ENCODE results near the gene ST6GAL1.
"Not testable (repeated sequence)": the region's sequence is repeated elsewhere in the genome, so short reads cannot be mapped to it uniquely, and the experiment has no call there.

ST6GAL1 gene

DNA sequence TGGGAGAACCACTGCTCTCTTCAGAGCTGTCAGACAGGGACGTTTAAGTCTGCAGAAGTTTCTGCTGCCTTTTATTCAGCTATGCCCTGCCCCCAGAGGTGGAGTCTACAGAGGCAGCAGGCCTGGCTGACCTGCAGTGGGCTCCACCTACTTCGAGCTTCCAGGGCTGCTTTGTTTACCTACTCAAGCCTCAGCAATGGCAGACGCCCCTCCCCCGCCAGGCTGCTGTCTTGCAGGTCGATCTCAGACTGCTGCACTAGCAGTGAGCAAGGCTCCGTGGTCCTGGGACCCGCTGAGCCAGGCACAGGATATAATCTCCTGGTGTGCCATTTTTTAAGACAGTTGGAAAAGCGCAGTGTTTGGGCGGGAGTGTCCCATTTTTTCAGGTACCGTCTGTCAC, 127.5 kb downstream of the ST6GAL1 start:
- not testable (repeated sequence) for H3K36me3 ChIP-seq (ENCODE audit: control insufficient read depth in 1 of 2, insufficient read depth in 2 of 2, low read length in 2 of 2); H2AK5ac ChIP-seq (ENCODE audit: low read length); H4K12ac ChIP-seq (ENCODE audit: low read depth, low read length); H3K27me3 ChIP-seq (ENCODE audit: insufficient read depth, low read length); H3K4ac ChIP-seq (ENCODE audit: low read depth, low read length); H3K23ac ChIP-seq (ENCODE audit: low read length); H3K4me1 ChIP-seq (ENCODE audit: control insufficient read depth in 1 of 2, insufficient read depth in 2 of 2, low read length in 2 of 2); H2BK5ac ChIP-seq (ENCODE audit: low read depth, low read length, poor library complexity); H3K14ac ChIP-seq (ENCODE audit: low read length); DNase-seq; H3K27ac ChIP-seq (ENCODE audit: low read depth, low read length); H2BK120ac ChIP-seq (ENCODE audit: insufficient read depth, low read length, poor library complexity); H2BK12ac ChIP-seq (ENCODE audit: low read length); H3K4me2 ChIP-seq (ENCODE audit: low read length); H4K91ac ChIP-seq (ENCODE audit: low read depth, low read length); H3K18ac ChIP-seq (ENCODE audit: low read length); H3K9ac ChIP-seq (ENCODE audit: low read length); H2AFZ ChIP-seq (ENCODE audit: insufficient read depth, low read length, poor library complexity); H3K4me3 ChIP-seq (ENCODE audit: low read depth, low read length); H3K79me2 ChIP-seq (ENCODE audit: control insufficient read depth, insufficient read depth, low read length, poor library complexity); H3K79me1 ChIP-seq (ENCODE audit: low read length); H4K8ac ChIP-seq (ENCODE audit: low read depth, low read length); H3K9me3 ChIP-seq (ENCODE audit: insufficient read depth, low read depth, low read length)
- WGBS (ENCODE audit: extremely low coverage, insufficient coverage, insufficient read length), result no CpG with 5 or more reads among the region's 10 CpGs

DNA sequence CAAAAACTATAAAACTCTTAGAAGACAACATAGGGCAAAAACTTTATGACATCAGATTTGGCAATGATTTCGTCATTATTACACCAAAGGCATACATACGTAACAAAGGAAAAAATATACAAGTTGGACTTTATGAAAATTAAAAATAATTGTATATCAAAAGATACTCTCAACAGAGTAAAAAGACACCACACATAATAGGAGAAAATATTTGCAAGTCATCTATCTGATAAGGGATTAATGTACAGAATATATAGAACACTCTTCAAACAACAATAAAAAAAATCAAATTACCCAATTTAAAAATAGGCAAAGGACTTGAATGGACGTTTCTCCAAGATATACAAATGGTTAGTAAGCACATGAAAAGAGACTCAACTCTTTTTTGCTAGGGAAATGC, 131.4 kb downstream of the ST6GAL1 start:
- Histone ChIP-seq H3K79me2 (ENCODE audit: control insufficient read depth, insufficient read depth, low read length, poor library complexity) (no peaks in the 10 kb centered on the region), H3K4me2 (ENCODE audit: low read length) (no peak overlapping the region), H3K23ac (ENCODE audit: low read length) (no peak overlapping the region), H3K36me3 (ENCODE audit: control insufficient read depth in 1 of 2, insufficient read depth in 2 of 2, low read length in 2 of 2) (peaks cover 0 to 3% of the 10 kb centered on the region in 2 experiments), H3K9me3 (ENCODE audit: insufficient read depth, low read depth, low read length) (peaks cover 6% of the 10 kb centered on the region), H3K4me3 (ENCODE audit: low read depth, low read length) (no peak overlapping the region), H4K8ac (ENCODE audit: low read depth, low read length) (no peak overlapping the region), H3K27me3 (ENCODE audit: insufficient read depth, low read length) (no peaks in the 10 kb centered on the region), H2AK5ac (ENCODE audit: low read length) (no peak overlapping the region), H3K27ac (ENCODE audit: low read depth, low read length) (no peak overlapping the region), H3K79me1 (ENCODE audit: low read length) (peaks cover 4% of the 10 kb centered on the region), H3K14ac (ENCODE audit: low read length) (no peak overlapping the region), H2AFZ (ENCODE audit: insufficient read depth, low read length, poor library complexity) (no peak overlapping the region), H3K4ac (ENCODE audit: low read depth, low read length) (no peak overlapping the region), H2BK5ac (ENCODE audit: low read depth, low read length, poor library complexity) (no peak overlapping the region), H2BK120ac (ENCODE audit: insufficient read depth, low read length, poor library complexity) (no peak overlapping the region), H3K4me1 (ENCODE audit: control insufficient read depth in 1 of 2, insufficient read depth in 2 of 2, low read length in 2 of 2) (peaks cover 7 to 10% of the 10 kb centered on the region in 2 experiments), H4K91ac (ENCODE audit: low read depth, low read length) (no peak overlapping the region), H3K18ac (ENCODE audit: low read length) (no peak overlapping the region), H4K12ac (ENCODE audit: low read depth, low read length) (no peak overlapping the region), H2BK12ac (ENCODE audit: low read length) (no peak overlapping the region), H3K9ac (ENCODE audit: low read length) (no peak overlapping the region)
- WGBS (ENCODE audit: extremely low coverage, insufficient coverage, insufficient read length), result no CpG with 5 or more reads among the region's 3 CpGs
- DNase-seq, result no peak

DNA sequence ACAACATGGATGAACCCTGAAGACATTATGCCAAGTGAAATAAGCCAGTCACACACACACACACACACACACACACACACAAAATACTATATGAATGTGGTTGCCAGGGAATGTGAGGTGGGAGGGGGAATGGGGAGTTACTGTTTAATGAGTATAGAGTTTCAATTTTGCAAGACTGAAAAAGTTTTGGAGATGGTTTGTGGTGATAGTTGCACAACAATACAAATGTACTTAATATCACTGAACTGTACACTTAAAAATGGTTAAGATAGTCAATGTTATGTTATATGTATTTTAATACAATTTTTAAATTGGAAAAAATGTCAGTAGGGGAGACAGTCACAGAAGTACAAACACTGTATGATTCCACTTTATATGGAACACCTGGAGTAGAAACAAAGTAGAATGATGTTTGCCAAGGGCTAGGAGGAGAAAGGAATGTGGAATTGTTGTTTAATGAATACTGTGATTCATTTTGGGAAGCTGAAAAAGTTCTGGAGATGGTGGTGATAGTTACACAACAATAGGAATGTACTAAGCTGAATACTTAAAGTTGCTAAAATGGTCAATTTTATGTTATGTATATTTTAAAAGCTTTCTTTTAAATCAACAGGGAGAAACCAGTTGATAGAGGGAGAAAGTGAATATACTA, 132.3 kb downstream of the ST6GAL1 start:
- no peak overlapping the region for H3K27ac ChIP-seq (ENCODE audit: low read depth, low read length)
- H3K23ac ChIP-seq (ENCODE audit: low read length), result no peak overlapping the region
- H2AFZ ChIP-seq (ENCODE audit: insufficient read depth, low read length, poor library complexity), result no peak overlapping the region
- H3K9me3 ChIP-seq (ENCODE audit: insufficient read depth, low read depth, low read length), result peaks cover 6% of the 10 kb centered on the region
- peak in 1 of 2 donors; percentile 72 for DNase-seq
- no peaks in the 10 kb centered on the region for H3K79me2 ChIP-seq (ENCODE audit: control insufficient read depth, insufficient read depth, low read length, poor library complexity)
- no peak overlapping the region for H2BK12ac ChIP-seq (ENCODE audit: low read length)
- no peak overlapping the region for H2BK5ac ChIP-seq (ENCODE audit: low read depth, low read length, poor library complexity)
- peaks cover 0 to 3% of the 10 kb centered on the region in 2 experiments for H3K36me3 ChIP-seq (ENCODE audit: control insufficient read depth in 1 of 2, insufficient read depth in 2 of 2, low read length in 2 of 2)
- H3K18ac ChIP-seq (ENCODE audit: low read length), result no peak overlapping the region
- peaks cover 4% of the 10 kb centered on the region for H3K79me1 ChIP-seq (ENCODE audit: low read length)
- no peak overlapping the region for H3K4me2 ChIP-seq (ENCODE audit: low read length)
- no peak overlapping the region for H3K4ac ChIP-seq (ENCODE audit: low read depth, low read length)
- H4K8ac ChIP-seq (ENCODE audit: low read depth, low read length), result no peak overlapping the region
- no peak overlapping the region for H2AK5ac ChIP-seq (ENCODE audit: low read length)
- no peak overlapping the region for H3K4me3 ChIP-seq (ENCODE audit: low read depth, low read length)
- no peaks in the 10 kb centered on the region for H3K27me3 ChIP-seq (ENCODE audit: insufficient read depth, low read length)
- H4K12ac ChIP-seq (ENCODE audit: low read depth, low read length), result no peak overlapping the region
- H4K91ac ChIP-seq (ENCODE audit: low read depth, low read length), result no peak overlapping the region
- peaks cover 7 to 10% of the 10 kb centered on the region in 2 experiments for H3K4me1 ChIP-seq (ENCODE audit: control insufficient read depth in 1 of 2, insufficient read depth in 2 of 2, low read length in 2 of 2)
- no peak overlapping the region for H3K14ac ChIP-seq (ENCODE audit: low read length)
- no peak overlapping the region for H3K9ac ChIP-seq (ENCODE audit: low read length)
- no peak overlapping the region for H2BK120ac ChIP-seq (ENCODE audit: insufficient read depth, low read length, poor library complexity)

DNA sequence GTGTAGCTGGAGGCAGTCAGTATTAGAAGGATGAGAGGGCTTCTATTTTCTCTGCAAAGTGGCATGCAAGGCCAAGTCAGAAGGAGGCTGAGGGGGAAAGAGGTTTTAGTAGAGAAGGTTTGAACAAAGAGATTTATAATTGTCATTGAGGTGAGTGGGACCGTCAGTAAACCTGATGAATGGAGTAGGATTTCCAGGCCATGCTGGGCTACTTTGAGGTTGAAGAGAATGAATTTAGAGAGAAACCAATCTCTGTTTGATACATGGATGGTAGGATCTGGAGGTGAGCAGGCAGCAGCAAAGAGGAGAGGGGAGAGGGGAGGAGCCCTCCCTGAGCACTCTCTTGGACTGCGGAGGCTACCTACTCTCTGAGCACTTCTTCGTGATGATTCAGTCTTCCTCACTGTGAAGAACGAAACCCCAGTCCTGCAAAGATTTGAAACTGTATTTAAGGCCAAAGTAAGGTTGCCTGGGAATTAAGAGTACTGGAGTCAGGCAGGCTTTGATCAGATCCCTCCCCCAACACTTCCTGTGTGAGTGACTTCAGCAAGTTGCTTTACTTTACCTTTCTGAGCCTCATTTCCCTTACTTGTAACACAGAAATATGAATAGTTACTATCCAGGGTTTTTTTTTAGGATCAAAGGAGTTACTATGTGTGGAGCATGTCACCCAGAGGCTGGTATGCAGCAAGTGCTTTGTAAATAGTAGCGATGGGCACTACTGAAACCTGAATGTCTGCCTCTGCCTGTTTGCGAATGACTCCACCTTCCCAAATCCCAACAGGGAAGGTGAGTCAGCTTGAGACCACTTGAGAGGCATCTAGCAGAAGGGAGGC, 133.2 kb downstream of the ST6GAL1 start:
- Histone ChIP-seq H2BK12ac (ENCODE audit: low read length) (no peak overlapping the region), H3K4ac (ENCODE audit: low read depth, low read length) (no peak overlapping the region), H3K9ac (ENCODE audit: low read length) (no peak overlapping the region), H3K9me3 (ENCODE audit: insufficient read depth, low read depth, low read length) (no peaks in the 10 kb centered on the region), H3K4me1 (ENCODE audit: control insufficient read depth in 1 of 2, insufficient read depth in 2 of 2, low read length in 2 of 2) (peaks cover 7 to 10% of the 10 kb centered on the region in 2 experiments), H2AK5ac (ENCODE audit: low read length) (peak overlapping the region; percentile 36), H4K12ac (ENCODE audit: low read depth, low read length) (no peak overlapping the region), H4K91ac (ENCODE audit: low read depth, low read length) (no peak overlapping the region), H4K8ac (ENCODE audit: low read depth, low read length) (peak overlapping the region; percentile 55), H3K23ac (ENCODE audit: low read length) (no peak overlapping the region), H3K79me2 (ENCODE audit: control insufficient read depth, insufficient read depth, low read length, poor library complexity) (no peaks in the 10 kb centered on the region), H3K27me3 (ENCODE audit: insufficient read depth, low read length) (no peaks in the 10 kb centered on the region), H2BK120ac (ENCODE audit: insufficient read depth, low read length, poor library complexity) (no peak overlapping the region), H3K14ac (ENCODE audit: low read length) (no peak overlapping the region), H3K18ac (ENCODE audit: low read length) (peak overlapping the region; percentile 62), H3K36me3 (ENCODE audit: control insufficient read depth in 1 of 2, insufficient read depth in 2 of 2, low read length in 2 of 2) (no peaks in the 10 kb centered on the region), H3K4me2 (ENCODE audit: low read length) (peak overlapping the region; percentile 35), H2BK5ac (ENCODE audit: low read depth, low read length, poor library complexity) (no peak overlapping the region), H3K4me3 (ENCODE audit: low read depth, low read length) (no peak overlapping the region), H2AFZ (ENCODE audit: insufficient read depth, low read length, poor library complexity) (no peak overlapping the region), H3K79me1 (ENCODE audit: low read length) (peaks cover 4% of the 10 kb centered on the region), H3K27ac (ENCODE audit: low read depth, low read length) (peak overlapping the region; percentile 46)
- WGBS (ENCODE audit: extremely low coverage, insufficient coverage, insufficient read length), result no CpG with 5 or more reads among the region's 6 CpGs
- DNase-seq, result peak in 1 of 2 donors; percentile 35
